Ovary (tissue), 9 donors: ENCODE measurements around the gene LDLRAD4. TPM values are rescaled to one million over a fixed set of nuclear protein-coding genes. Genes with fewer than 3 reads are reported as not detected.

Experiments used
- DNase-seq, 5 donors: peaks; one replicate each; pipeline ENCODE4 v3.0.0-alpha.2; 2019 to 2020
- H3K27ac ChIP-seq, 2 donors: fragments of 200-600 bp; one replicate each; pipeline versions ENCODE4 v1.5.1 to v1.8.0; 2019 to 2022
- H3K27me3 ChIP-seq: fragments of 200-600 bp; one replicate; pipeline ENCODE4 v1.8.0; 2022
- H3K36me3 ChIP-seq: fragments of 200-600 bp; sonication (generic); one replicate; pipeline ENCODE4 v1.5.1; 2019
- H3K4me1 ChIP-seq: one replicate; pipeline ENCODE4 v1.8.1; 2013; ENCODE audit warnings: mild to moderate bottlenecking, moderate library complexity; ENCODE audit not compliant: insufficient read depth
- H3K4me3 ChIP-seq: fragments of 200-600 bp; sonication (generic); one replicate; pipeline ENCODE4 v1.5.1; 2017
- H3K9me3 ChIP-seq, 2 donors: fragments of 200-600 bp in 1 of 2; sonication (generic) in 1 of 2; one replicate each; pipeline versions ENCODE4 v1.5.1 to v1.8.1; 2013 to 2019; ENCODE audit warnings: mild to moderate bottlenecking in 1 of 2, moderate library complexity in 1 of 2
- EP300 ChIP-seq: sonication (generic); formaldehyde crosslinking; IDR thresholded peaks from one replicate; pipeline ENCODE4 v1.6.1; 2017; ENCODE audit warnings: antibody characterized with exemption
- POLR2A ChIP-seq: fragments of 450-650 bp; IDR thresholded peaks from one replicate; pipeline ENCODE4 v1.6.1; 2017; ENCODE audit warnings: antibody characterized with exemption, mild to moderate bottlenecking, moderate library complexity
- WGBS, 3 donors: extraction: QIAGEN DNeasy Blood & Tissue Kit in 1 of 3; methylation state at CpG; one replicate each; pipeline versions ENCODE4 v1.1.5 to v1.1.7; 2013 to 2017; 5-methylcytosine and 5-hydroxymethylcytosine counted together
- intact Hi-C, 4 donors: fragments of 100-400 bp; cut with DNase I; formaldehyde crosslinking; loops; one replicate each; pipeline versions ENCODE4 v1.11.0 to v1.15.1; 2022 to 2023
- polyA plus RNA-seq, 2 donors: library from polyadenylated mRNA; stranded (reverse); fragments of 200-250 nt in 1 of 2; fragments of 350-450 nt in 1 of 2; fragmentation: Illumina TruSeq in 1 of 2; extraction: RNeasy Lipid Tissue Mini Kit (QIAGEN cat#74804) in 1 of 2; gene quantifications; one replicate each; pipeline ENCODE4 v1.2.3, GENCODE V29; 2013 to 2014
- total RNA-seq, 7 donors: library from RNA; depleted of rRNA in 2 of 7; stranded (reverse); fragments of >200 nt in 2 of 7; fragmentation: NEBNext Ultra II Directional in 3 of 7; extraction: Animal tissue kit (Norgen Biotek cat#: 25700) in 3 of 7; gene quantifications; one replicate each; pipeline versions ENCODE4 v1.1.0 to v1.2.4, GENCODE V29; 2016 to 2023
- TF ChIP-seq, protein P1 (sequence below), 3 donors: fragments of 450-650 bp in 2 of 3; fragments of 200-600 bp in 1 of 3; IDR thresholded peaks; one replicate each; pipeline versions ENCODE4 v1.5.1 to v1.8.0; 2016 to 2022; ENCODE audit warnings: antibody characterized with exemption in 3 of 3, mild to moderate bottlenecking in 1 of 3
- donor health status: DM: no; HTN: no; CAD: no; lungs with moderate emphysema.
- donor health status: DM: no; HTN: no; CAD: no.
- donor health status: Bipolar disorder and iron deficiency.
- donor health status: DM: yes; HTN: yes; CAD: no.
- donor health status: DM: no; HTN: no; CAD: no.
- donor health status: DM: yes; HTN: yes; CAD: no.

Gene LDLRAD4
- total and polyA plus RNA-seq, 9 donors, result 2.3 to 31.6 (median 8.3) TPM

DNA sequence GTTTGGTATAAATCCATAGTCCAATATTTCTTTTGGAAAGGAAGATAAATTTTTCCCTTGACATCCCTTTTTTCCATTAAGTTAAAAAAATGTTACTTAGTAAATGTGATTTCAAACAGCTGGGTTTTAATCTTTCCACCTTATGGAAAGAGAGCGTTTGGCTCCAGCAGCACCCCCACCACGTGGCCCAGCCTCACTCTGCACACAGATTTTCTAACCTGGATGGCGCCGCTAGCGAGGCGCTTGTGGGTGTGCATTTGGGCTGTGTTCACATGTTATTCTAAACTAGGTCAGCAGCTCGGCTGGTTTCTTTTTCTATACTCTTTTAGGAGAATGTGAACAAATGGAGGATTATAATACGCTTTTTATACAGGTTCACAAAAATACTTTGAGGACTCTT, 218.0 kb downstream of the LDLRAD4 start:
- intact Hi-C loops, result loop anchor here in 1 of 4 donors (5.0 kb wide), 1 partner anchor 129 kb away; no protein-coding TSS in a partner anchor
- H3K27ac ChIP-seq, result no peak overlapping the region
- H3K36me3 ChIP-seq, result no peaks in the 10 kb centered on the region
- WGBS, 3 donors, result 69 to 85% (median 82%) methylated on average over 8 of the region's 8 CpGs
- no peak for TF ChIP-seq EP300
- no peak for TF ChIP-seq POLR2A
- TF ChIP-seq, protein P1, sequence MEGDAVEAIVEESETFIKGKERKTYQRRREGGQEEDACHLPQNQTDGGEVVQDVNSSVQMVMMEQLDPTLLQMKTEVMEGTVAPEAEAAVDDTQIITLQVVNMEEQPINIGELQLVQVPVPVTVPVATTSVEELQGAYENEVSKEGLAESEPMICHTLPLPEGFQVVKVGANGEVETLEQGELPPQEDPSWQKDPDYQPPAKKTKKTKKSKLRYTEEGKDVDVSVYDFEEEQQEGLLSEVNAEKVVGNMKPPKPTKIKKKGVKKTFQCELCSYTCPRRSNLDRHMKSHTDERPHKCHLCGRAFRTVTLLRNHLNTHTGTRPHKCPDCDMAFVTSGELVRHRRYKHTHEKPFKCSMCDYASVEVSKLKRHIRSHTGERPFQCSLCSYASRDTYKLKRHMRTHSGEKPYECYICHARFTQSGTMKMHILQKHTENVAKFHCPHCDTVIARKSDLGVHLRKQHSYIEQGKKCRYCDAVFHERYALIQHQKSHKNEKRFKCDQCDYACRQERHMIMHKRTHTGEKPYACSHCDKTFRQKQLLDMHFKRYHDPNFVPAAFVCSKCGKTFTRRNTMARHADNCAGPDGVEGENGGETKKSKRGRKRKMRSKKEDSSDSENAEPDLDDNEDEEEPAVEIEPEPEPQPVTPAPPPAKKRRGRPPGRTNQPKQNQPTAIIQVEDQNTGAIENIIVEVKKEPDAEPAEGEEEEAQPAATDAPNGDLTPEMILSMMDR (IDR thresholded peaks at IDR 0.05), result no peak
- no peak overlapping the region for H3K4me3 ChIP-seq
- H3K27me3 ChIP-seq, result no peaks in the 10 kb centered on the region
- H3K4me1 ChIP-seq, result no peaks in the 10 kb centered on the region
- H3K9me3 ChIP-seq, result no peaks in the 10 kb centered on the region
- DNase-seq, result no peak

DNA sequence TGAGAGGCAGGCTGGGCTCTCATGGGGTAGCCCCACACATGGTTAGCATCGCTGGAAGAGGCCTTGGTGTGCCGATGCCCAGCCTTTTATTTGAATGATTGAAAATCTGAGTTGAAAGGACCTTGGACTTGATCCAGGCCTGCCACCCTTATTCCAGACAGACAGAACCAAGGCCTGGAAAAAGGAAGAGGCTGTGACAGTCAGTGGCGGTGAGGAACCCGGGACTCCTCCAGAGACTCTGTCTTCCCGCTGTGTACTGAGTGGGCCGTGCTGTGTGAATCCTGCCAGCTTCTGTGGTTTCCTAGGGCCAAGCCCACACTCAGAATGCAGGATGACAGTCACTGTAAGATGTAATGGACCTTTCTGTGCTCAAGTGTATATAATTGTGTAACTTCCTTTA, 218.5 kb downstream of the LDLRAD4 start:
- Histone ChIP-seq H3K36me3 (no peaks in the 10 kb centered on the region), H3K4me1 (no peaks in the 10 kb centered on the region), H3K27ac (no peak overlapping the region), H3K4me3 (no peak overlapping the region), H3K27me3 (no peaks in the 10 kb centered on the region), H3K9me3 (no peaks in the 10 kb centered on the region)
- no peak for DNase-seq
- intact Hi-C loops, result loop anchor here in 1 of 4 donors (5.0 kb wide), 1 partner anchor 130 kb away; no protein-coding TSS in a partner anchor
- no peak for TF ChIP-seq POLR2A
- TF ChIP-seq, protein P1 (IDR thresholded peaks at IDR 0.05), result no peak
- no peak for TF ChIP-seq EP300
- 88 to 91% (median 90%) methylated on average over 6 of the region's 6 CpGs for WGBS, 3 donors

DNA sequence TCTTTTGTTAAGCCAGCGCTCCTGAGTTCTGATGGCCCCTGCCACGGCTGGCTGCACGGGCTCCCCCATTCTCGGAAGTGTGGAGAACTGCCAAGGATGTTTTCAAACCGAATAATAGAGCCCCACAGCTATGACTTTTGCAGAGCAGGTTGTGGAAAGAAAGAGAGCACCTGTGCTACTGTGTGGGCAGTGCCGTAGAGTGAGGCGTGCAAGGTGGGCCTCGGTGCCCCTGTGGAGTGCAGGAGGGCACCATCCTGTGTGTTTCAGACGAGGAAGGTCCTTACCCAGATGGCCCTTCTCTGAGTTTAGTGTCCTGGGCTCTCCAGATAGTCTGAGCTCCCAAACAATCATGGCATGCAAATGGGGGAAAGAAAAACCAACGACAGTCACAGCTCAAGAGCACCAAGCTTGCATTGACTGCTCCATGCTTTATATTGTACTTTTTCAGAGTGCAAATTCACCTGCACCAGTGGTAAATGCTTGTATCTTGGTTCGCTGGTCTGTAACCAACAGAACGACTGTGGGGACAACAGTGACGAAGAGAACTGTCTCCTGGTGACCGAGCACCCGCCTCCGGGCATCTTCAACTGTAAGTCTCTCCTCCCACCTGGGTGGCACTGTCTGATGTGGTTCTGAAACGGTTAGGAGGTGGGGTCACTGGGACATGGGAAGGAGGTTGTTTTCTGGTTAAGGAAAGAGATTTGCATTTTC, 219.4 kb downstream of the LDLRAD4 start:
- Histone ChIP-seq H3K4me3 (no peak overlapping the region), H3K27me3 (no peaks in the 10 kb centered on the region), H3K36me3 (no peaks in the 10 kb centered on the region), H3K4me1 (no peaks in the 10 kb centered on the region), H3K27ac (no peak overlapping the region), H3K9me3 (no peaks in the 10 kb centered on the region)
- 85 to 86% (median 85%) methylated on average over 17 of the region's 17 CpGs for WGBS, 3 donors
- intact Hi-C loops, result loop anchor here in 1 of 4 donors (5.0 kb wide), 1 partner anchor 131 kb away; no protein-coding TSS in a partner anchor
- DNase-seq, result no peak
- TF ChIP-seq EP300 (no peak), POLR2A (no peak)
- TF ChIP-seq, protein P1 (IDR thresholded peaks at IDR 0.05), result no peak

DNA sequence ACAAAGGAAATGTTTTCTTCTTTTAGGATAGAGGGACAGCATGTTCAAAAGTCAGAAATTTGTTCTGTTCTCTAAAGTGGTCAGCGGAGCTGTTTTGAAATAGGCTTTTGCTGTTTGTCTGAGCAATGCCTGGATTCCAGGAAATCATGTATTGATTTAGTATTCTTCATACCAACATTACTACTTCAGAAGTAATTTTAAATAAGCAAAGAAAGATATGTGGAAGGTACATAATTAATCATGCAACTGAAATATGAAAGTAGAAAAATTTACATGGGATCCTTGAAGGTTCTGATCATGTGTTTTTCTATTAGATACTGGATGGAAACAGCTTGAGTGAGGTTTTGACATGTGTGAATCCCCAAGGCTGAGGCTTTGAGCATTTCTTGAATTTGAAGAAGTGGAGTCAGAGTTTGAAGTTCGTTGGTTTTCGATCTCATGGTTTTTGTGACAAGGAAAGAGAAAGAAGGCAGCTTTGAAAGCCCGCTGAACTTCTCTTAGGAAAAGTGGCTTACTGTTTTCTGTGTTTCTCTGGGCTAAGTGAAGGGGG, 220.0 kb downstream of the LDLRAD4 start:
- no peaks in the 10 kb centered on the region for H3K27me3 ChIP-seq
- H3K9me3 ChIP-seq, result no peaks in the 10 kb centered on the region
- TF ChIP-seq, protein P1 (IDR thresholded peaks at IDR 0.05), result no peak
- TF ChIP-seq POLR2A, result no peak
- no peak for DNase-seq
- H3K36me3 ChIP-seq, result no peaks in the 10 kb centered on the region
- H3K27ac ChIP-seq, result no peak overlapping the region
- no peak overlapping the region for H3K4me3 ChIP-seq
- 88 to 93% (median 91%) methylated on average over 4 of the region's 4 CpGs for WGBS, 3 donors
- no peaks in the 10 kb centered on the region for H3K4me1 ChIP-seq
- intact Hi-C loops, result loop anchor here in 1 of 4 donors (5.0 kb wide), 1 partner anchor 131 kb away; no protein-coding TSS in a partner anchor
